Gastrocnemius medialis (tissue), 4 donors: Measurements from ENCODE around the gene MROH2A. TPM values are rescaled to one million over a fixed set of nuclear protein-coding genes. Genes with fewer than 3 reads are reported as not detected.

ENCODE experiments used
- ATAC-seq, 2 donors: fragments of 150-250 bp; one replicate each; pipeline ENCODE4 v1.9.1; 2016
- DNase-seq, 2 donors: peaks; one replicate each; pipeline ENCODE4 v3.0.0-alpha.2; 2019
- H3K27ac ChIP-seq, 4 donors: fragments of 200-600 bp; sonication (generic); 1 replicate in 1 of 4; 2 replicates in 3 of 4; pipeline ENCODE4 v1.5.1; 2016 to 2018; ENCODE audit warnings: mild to moderate bottlenecking in 2 of 4, moderate library complexity in 1 of 4
- H3K27me3 ChIP-seq, 3 donors: fragments of 200-600 bp; sonication (generic) in 2 of 3; 1 replicate in 1 of 3; 2 replicates in 2 of 3; pipeline versions ENCODE4 v1.5.1 to v1.6.0; 2016 to 2019; ENCODE audit warnings: mild to moderate bottlenecking in 1 of 3, moderate library complexity in 1 of 3
- H3K36me3 ChIP-seq, 2 donors: fragments of 200-600 bp; sonication (generic) in 1 of 2; one replicate each; pipeline ENCODE4 v1.5.1; 2017 to 2018
- H3K4me1 ChIP-seq, 2 donors: fragments of 200-600 bp; sonication (generic) in 1 of 2; one replicate each; pipeline ENCODE4 v1.5.1; 2016 to 2017; ENCODE audit warnings: mild to moderate bottlenecking in 2 of 2
- H3K4me3 ChIP-seq, 4 donors: fragments of 200-600 bp; sonication (generic) in 3 of 4; 1 replicate in 1 of 4; 2 replicates in 3 of 4; pipeline ENCODE4 v1.5.1; 2016 to 2019; ENCODE audit warnings: mild to moderate bottlenecking in 2 of 4
- H3K9me3 ChIP-seq, 3 donors: fragments of 200-600 bp; sonication (generic) in 2 of 3; 1 replicate in 1 of 3; 2 replicates in 2 of 3; pipeline ENCODE4 v1.5.1; 2016 to 2019
- CTCF ChIP-seq, 5 experiments: fragments of 450-650 bp in 3 of 5; fragments of 200-600 bp in 2 of 5; sonication (generic) in 2 of 5; IDR thresholded peaks in 4 of 5; conservative IDR thresholded peaks in 1 of 5; 1 replicate in 4 of 5; 2 replicates in 1 of 5; pipeline ENCODE4 v1.5.1; 2016 to 2019; ENCODE audit warnings: antibody characterized with exemption in 5 of 5, mild to moderate bottlenecking in 3 of 5, moderate library complexity in 3 of 5
- POLR2A ChIP-seq, 2 donors: fragments of 450-650 bp; IDR thresholded peaks; one replicate each; pipeline ENCODE4 v1.6.1; 2017; ENCODE audit warnings: antibody characterized with exemption in 2 of 2, mild to moderate bottlenecking in 2 of 2, moderate library complexity in 2 of 2
- in situ Hi-C, 4 donors: fragments of 200-750 bp; cut with MboI; loops; one replicate each; pipeline versions ENCODE4 v1.15.0 to v1.8.0; 2017; ENCODE audit warnings: low sequenced_read_pairs in 4 of 4
- intact Hi-C: fragments of 100-400 bp; cut with DNase I; formaldehyde crosslinking; loops from one replicate; pipeline ENCODE4 v1.15.1; 2023; ENCODE audit warnings: low total_unique reads
- total RNA-seq, 4 donors: library from RNA; depleted of rRNA; stranded (reverse); fragments of >200 nt; gene quantifications; one replicate each; pipeline versions ENCODE4 v1.1.0 to v1.2.3, GENCODE V29; 2016

Gene MROH2A
- total RNA-seq, 4 donors from 2014 or later: not detected

DNA sequence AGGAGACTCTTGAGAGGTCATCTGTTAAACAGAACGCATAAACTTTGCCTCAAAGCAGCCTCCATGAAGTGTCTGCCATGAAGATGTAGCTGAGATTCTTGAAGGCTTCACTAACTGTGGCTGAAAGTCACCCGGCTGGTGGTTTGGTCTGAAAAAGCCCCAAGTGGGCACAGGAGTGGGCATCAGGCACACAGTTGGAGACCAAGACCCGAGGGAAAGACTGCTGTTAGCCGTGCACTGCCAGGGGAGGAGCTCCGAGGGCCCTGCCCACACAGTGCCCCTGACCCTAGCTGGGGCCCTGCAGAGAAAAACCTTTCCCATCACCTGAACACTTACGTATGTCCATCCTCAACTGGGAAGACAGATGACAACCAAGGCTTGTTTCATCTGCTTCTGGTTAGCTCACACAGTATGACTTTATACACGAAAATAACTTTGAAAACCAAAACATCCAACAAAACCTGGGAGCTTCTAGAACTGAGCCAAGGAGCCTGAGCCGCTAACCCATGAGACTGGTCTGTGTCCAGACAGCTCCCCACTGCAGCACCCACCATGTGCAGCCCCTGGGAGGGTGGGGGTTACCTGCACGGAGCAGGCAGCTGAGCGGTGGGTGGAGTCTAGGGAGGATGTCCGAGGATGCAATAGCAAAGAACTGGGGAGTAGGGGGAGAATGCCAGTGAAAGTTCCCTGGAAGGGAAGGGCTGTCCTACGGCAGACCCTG, 60.8 kb downstream of the MROH2A start:
- no peak for DNase-seq
- in situ Hi-C loops: no loop called here
- Histone ChIP-seq H3K27me3 (no peaks in the 10 kb centered on the region), H3K4me1 (no peaks in the 10 kb centered on the region), H3K36me3 (no peaks in the 10 kb centered on the region), H3K4me3 (no peak overlapping the region), H3K27ac (no peak overlapping the region), H3K9me3 (no peaks in the 10 kb centered on the region)
- TF ChIP-seq POLR2A (IDR thresholded peaks at IDR 0.05): no peak
- no peak for TF ChIP-seq CTCF (IDR thresholded peaks at IDR 0.05 in 4 of 5, conservative IDR thresholded peaks at IDR 0.05 in 1 of 5)
- no peak for ATAC-seq
- intact Hi-C loops: no loop called here

DNA sequence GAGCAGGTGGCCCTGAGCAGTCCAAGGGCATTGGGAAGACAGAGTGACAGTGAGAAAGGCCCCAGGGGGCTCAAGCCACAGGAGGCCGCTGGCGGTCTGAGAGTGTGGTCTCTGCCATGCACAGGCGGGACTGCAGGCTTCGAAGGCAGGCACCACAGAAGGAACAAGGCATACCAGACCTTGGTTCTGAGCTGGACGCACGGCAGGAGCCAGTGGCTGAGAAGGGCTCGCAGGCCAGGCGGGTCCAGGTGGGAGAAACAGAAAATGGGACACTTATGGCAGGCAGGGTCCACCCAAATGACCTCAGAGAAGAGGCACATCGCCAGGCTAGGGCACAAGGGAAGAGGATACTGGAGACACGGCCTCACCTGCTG, 61.3 kb downstream of the MROH2A start:
- ATAC-seq: no peak
- in situ Hi-C loops: no loop called here

DNA sequence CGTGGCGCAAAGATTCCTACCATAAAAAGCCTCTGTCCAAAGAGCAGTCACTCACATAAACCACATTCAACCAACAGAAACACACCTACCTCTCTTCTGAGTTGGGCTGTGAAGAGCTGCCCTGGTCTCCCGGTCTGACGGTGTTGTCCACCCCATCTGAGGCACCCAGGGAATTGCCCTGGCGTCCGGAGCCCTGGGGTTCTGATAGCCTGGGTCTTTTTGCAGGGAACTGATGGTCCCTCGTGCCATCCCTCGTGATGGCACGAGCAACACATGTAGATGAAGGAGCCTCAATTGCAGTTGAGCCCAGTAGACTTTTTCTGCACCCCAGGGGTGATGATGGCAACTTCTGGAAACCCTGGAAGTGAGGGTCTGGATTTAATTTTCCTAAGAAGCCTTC, 62.4 kb downstream of the MROH2A start:
- no peak for DNase-seq
- H3K27me3 ChIP-seq: no peaks in the 10 kb centered on the region
- TF ChIP-seq POLR2A (IDR thresholded peaks at IDR 0.05) (no peak), CTCF (IDR thresholded peaks at IDR 0.05 in 4 of 5, conservative IDR thresholded peaks at IDR 0.05 in 1 of 5) (no peak)
- H3K27ac ChIP-seq: no peak overlapping the region
- intact Hi-C loops: no loop called here
- no peak for ATAC-seq
- H3K36me3 ChIP-seq: no peaks in the 10 kb centered on the region
- no peaks in the 10 kb centered on the region for H3K4me1 ChIP-seq
- no peak overlapping the region for H3K4me3 ChIP-seq
- H3K9me3 ChIP-seq: no peaks in the 10 kb centered on the region
- in situ Hi-C loops: no loop called here

More for the DNA sequence above, 61.3 kb downstream of the MROH2A start:
- Histone ChIP-seq H3K4me1 (no peaks in the 10 kb centered on the region), H3K36me3 (no peaks in the 10 kb centered on the region), H3K27me3 (no peaks in the 10 kb centered on the region), H3K27ac (no peak overlapping the region), H3K4me3 (no peak overlapping the region), H3K9me3 (no peaks in the 10 kb centered on the region)
- DNase-seq: no peak
- intact Hi-C loops: no loop called here
- TF ChIP-seq CTCF (IDR thresholded peaks at IDR 0.05 in 4 of 5, conservative IDR thresholded peaks at IDR 0.05 in 1 of 5) (no peak), POLR2A (IDR thresholded peaks at IDR 0.05) (no peak)

GRCh38 chr2:233841183-233841582, 63.1 kb downstream of the MROH2A start:
- intact Hi-C loops (no loop called here), in situ Hi-C loops (no loop called here)
- Histone ChIP-seq H3K27ac (no peak overlapping the region), H3K4me1 (no peaks in the 10 kb centered on the region), H3K4me3 (no peak overlapping the region), H3K9me3 (no peaks in the 10 kb centered on the region), H3K27me3 (no peaks in the 10 kb centered on the region), H3K36me3 (no peaks in the 10 kb centered on the region)
- DNase-seq (no peak), ATAC-seq (no peak)
- TF ChIP-seq CTCF (IDR thresholded peaks at IDR 0.05 in 4 of 5, conservative IDR thresholded peaks at IDR 0.05 in 1 of 5) (no peak), POLR2A (IDR thresholded peaks at IDR 0.05) (no peak)
